DND-41 (cell line): ENCODE data around the gene SH2D7.

Experiments
- ATAC-seq: fragments of 200-7000 bp; cut with Tn5 transposase; 3 replicates; pipeline ENCODE4 v1.9.1; 2021; ENCODE audit warnings: low read depth; ENCODE audit not compliant: insufficient read depth
- DNase-seq: peaks from one replicate; pipeline ENCODE4 v3.0.0-alpha.2; 2020
- H2AFZ ChIP-seq: 2 replicates; pipeline ENCODE4 v1.6.0; 2012; ENCODE audit warnings: low read depth, low read length
- H3K27ac ChIP-seq: 2 replicates; pipeline ENCODE4 v1.5.1; 2012; ENCODE audit warnings: low read length, inconsistent platforms
- H3K27me3 ChIP-seq: fragments of 200-600 bp; sonication (generic); 2 replicates; pipeline ENCODE4 v1.6.0; 2012; ENCODE audit warnings: low read length, mild to moderate bottlenecking, inconsistent platforms; ENCODE audit not compliant: insufficient read depth, poor library complexity
- H3K36me3 ChIP-seq: 2 replicates; pipeline ENCODE4 v1.5.1; 2012; ENCODE audit warnings: low read length, inconsistent platforms; ENCODE audit not compliant: insufficient read depth
- H3K4me1 ChIP-seq: 2 replicates; pipeline ENCODE4 v1.5.1; 2012; ENCODE audit warnings: mild to moderate bottlenecking, low read length; ENCODE audit not compliant: insufficient read depth
- H3K4me2 ChIP-seq: 2 replicates; pipeline ENCODE4 v1.6.0; 2012; ENCODE audit warnings: mild to moderate bottlenecking, moderate library complexity, low read length, inconsistent platforms; ENCODE audit not compliant: insufficient read depth
- H3K4me3 ChIP-seq, 2 experiments: fragments of 200-600 bp in 1 of 2; shearing (Covaris generic) in 1 of 2; 2 replicates each; pipeline ENCODE4 v1.5.1; 2012 to 2016; ENCODE audit warnings: inconsistent platforms in 2 of 2, low read length in 2 of 2, mild to moderate bottlenecking in 2 of 2, low read depth in 1 of 2, moderate library complexity in 1 of 2
- H3K79me2 ChIP-seq: 2 replicates; pipeline ENCODE4 v1.6.0; 2012; ENCODE audit warnings: low read length, inconsistent platforms; ENCODE audit not compliant: insufficient read depth
- H3K9ac ChIP-seq: 2 replicates; pipeline ENCODE4 v1.6.0; 2012; ENCODE audit warnings: low read depth, mild to moderate bottlenecking, inconsistent platforms, low read length, moderate library complexity
- H3K9me3 ChIP-seq: 2 replicates; pipeline ENCODE4 v1.5.1; 2012; ENCODE audit warnings: low read length, moderate library complexity, mild to moderate bottlenecking, inconsistent platforms; ENCODE audit not compliant: insufficient read depth, severe bottlenecking
- H4K20me1 ChIP-seq: 2 replicates; pipeline ENCODE4 v1.6.0; 2012; ENCODE audit warnings: low read length; ENCODE audit not compliant: insufficient read depth
- CTCF ChIP-seq: IDR thresholded peaks from 2 replicates; pipeline ENCODE4 v1.5.1; 2012; ENCODE audit warnings: borderline replicate concordance, low read length, moderate library complexity, mild to moderate bottlenecking; ENCODE audit not compliant: poor library complexity, severe bottlenecking; ENCODE audit errors: extremely low read depth
- EZH2 ChIP-seq: IDR thresholded peaks from 3 replicates; pipeline ENCODE4 v1.6.1; 2012; ENCODE audit warnings: borderline replicate concordance, low read depth, mild to moderate bottlenecking, moderate library complexity, low read length, inconsistent platforms; ENCODE audit not compliant: severe bottlenecking

The SH2D7 gene

GRCh38 chr15:78049691-78050440 is 42.5 kb upstream of the SH2D7 start:
- ATAC-seq, result peak; percentile 89
- H3K9ac ChIP-seq, result peak overlapping the region; percentile 54
- TF ChIP-seq CTCF (no peak), EZH2 (no peak)
- H3K9me3 ChIP-seq, result no peaks in the 10 kb centered on the region
- DNase-seq, result peak; percentile 82
- H3K36me3 ChIP-seq, result peaks cover 30% of the 10 kb centered on the region
- peak overlapping the region; percentile 86 for H3K27ac ChIP-seq
- peaks cover 78% of the 10 kb centered on the region for H3K4me1 ChIP-seq
- no peaks in the 10 kb centered on the region for H4K20me1 ChIP-seq
- H3K4me2 ChIP-seq, result peak overlapping the region; percentile 44
- H3K4me3 ChIP-seq, result 0 out of 4 replicates have a peak overlapping the region, but pooled peaks of 1 of the 2 experiments have one; percentile 3
- peaks cover 46% of the 10 kb centered on the region for H3K79me2 ChIP-seq
- H3K27me3 ChIP-seq, result no peaks in the 10 kb centered on the region
- no peak overlapping the region for H2AFZ ChIP-seq

- H4K20me1 ChIP-seq, result no peaks in the 10 kb centered on the region
- H3K27me3 ChIP-seq, result no peaks in the 10 kb centered on the region
- H3K4me2 ChIP-seq, result peak overlapping the region; percentile 44
- H3K27ac ChIP-seq, result peak overlapping the region; percentile 86
- TF ChIP-seq CTCF, result no peak
- no peak for TF ChIP-seq EZH2
- peaks cover 30% of the 10 kb centered on the region for H3K36me3 ChIP-seq
- DNase-seq, result no peak
- peak; percentile 23 for ATAC-seq
- H3K79me2 ChIP-seq, result peaks cover 52% of the 10 kb centered on the region
- no peak overlapping the region for H2AFZ ChIP-seq
- no peak overlapping the region for H3K4me3 ChIP-seq
- peak overlapping the region; percentile 54 for H3K9ac ChIP-seq
- no peaks in the 10 kb centered on the region for H3K9me3 ChIP-seq
- H3K4me1 ChIP-seq, result peaks cover 78% of the 10 kb centered on the region
Measured at GRCh38 chr15:78050441-78050809, 41.9 kb upstream of the SH2D7 start.

- peak overlapping the region; percentile 54 for H3K9ac ChIP-seq
- no peaks in the 10 kb centered on the region for H3K27me3 ChIP-seq
- H3K9me3 ChIP-seq, result no peaks in the 10 kb centered on the region
- ATAC-seq (no peak), DNase-seq (no peak)
- H3K4me2 ChIP-seq, result peak overlapping the region; percentile 44
- TF ChIP-seq EZH2 (no peak), CTCF (peak; percentile 2)
- H3K4me1 ChIP-seq, result peaks cover 78% of the 10 kb centered on the region
- peak overlapping the region; percentile 86 for H3K27ac ChIP-seq
- H2AFZ ChIP-seq, result no peak overlapping the region
- H3K79me2 ChIP-seq, result peaks cover 56% of the 10 kb centered on the region
- H3K36me3 ChIP-seq, result peaks cover 30% of the 10 kb centered on the region
- no peaks in the 10 kb centered on the region for H4K20me1 ChIP-seq
- H3K4me3 ChIP-seq, result no peak overlapping the region
Measured at GRCh38 chr15:78050826-78051225, 41.5 kb upstream of the SH2D7 start.
